Stimulated activated naive CD8-positive, alpha-beta T cell treated with anti-CD3 and anti-CD28 coated beads, Interleukin-15, Interleukin-2, amounts not matched to agents 100 U/mL and 50 U/mL, for 24 hours (primary cell): Measurements from ENCODE around the gene ISLR.

Source experiments
- ATAC-seq: fragments of 150-1000 bp; cut with Tn5 transposase; one replicate; pipeline ENCODE4 v1.10.0; 2021
- DNase-seq: peaks from one replicate; pipeline ENCODE4 v3.0.0; 2021

ISLR gene

GRCh38 chr15:74173380-74174218 lies at the start of gene ISLR:
Gene ISLR, plus strand, starts transcription at chr15:74173710. Its CDS starts 1,149 bp downstream, at chr15:74174859.
- no peak for DNase-seq
- ATAC-seq, result no peak

GRCh38 chr15:74124196-74124595 lies 49.3 kb upstream of the ISLR start:
- no peak for DNase-seq
- no peak for ATAC-seq

GRCh38 chr15:74124759-74125158 lies 48.8 kb upstream of the ISLR start:
- DNase-seq (no peak), ATAC-seq (no peak)

- ATAC-seq, result peak; percentile 88
- peak; percentile 95 for DNase-seq
These were observed 46.1 kb upstream of the ISLR start for GRCh38 chr15:74127255-74127953.

GRCh38 chr15:74127954-74128784 lies 45.3 kb upstream of the ISLR start:
- ATAC-seq (no peak), DNase-seq (peak; percentile 18)

GRCh38 chr15:74128785-74129585 lies 44.5 kb upstream of the ISLR start:
- DNase-seq, result no peak
- ATAC-seq, result no peak

GRCh38 chr15:74129586-74130154 lies 43.8 kb upstream of the ISLR start:
- ATAC-seq, result no peak

GRCh38 chr15:74130155-74130848 lies 43.2 kb upstream of the ISLR start, which contains the start of gene ISLR2:
Gene ISLR2, plus strand, starts transcription at chr15:74130586. Its CDS starts 2,169 bp downstream, at chr15:74132755.
- DNase-seq (peak; percentile 8), ATAC-seq (no peak)

More at GRCh38 chr15:74129586-74130154, 43.8 kb upstream of the ISLR start:
- DNase-seq, result peak; percentile 12

GRCh38 chr15:74130849-74131627 lies 42.5 kb upstream of the ISLR start:
- DNase-seq (no peak), ATAC-seq (no peak)

GRCh38 chr15:74131628-74132413 lies 41.7 kb upstream of the ISLR start:
- DNase-seq, result peak; percentile 8
- no peak for ATAC-seq

- ATAC-seq (peak; percentile 35), DNase-seq (peak; percentile 35)
These were observed 40.5 kb upstream of the ISLR start for GRCh38 chr15:74132681-74133651.

GRCh38 chr15:74133694-74134386 lies 39.7 kb upstream of the ISLR start:
- DNase-seq (peak; percentile 11), ATAC-seq (no peak)

- DNase-seq, result peak; percentile 53
- ATAC-seq, result no peak
These were observed 39.0 kb upstream of the ISLR start for GRCh38 chr15:74134387-74135027.

- DNase-seq (no peak), ATAC-seq (no peak)
These were observed 38.4 kb upstream of the ISLR start for GRCh38 chr15:74135041-74135565.

- DNase-seq (no peak), ATAC-seq (no peak)
These were observed 37.0 kb upstream of the ISLR start for GRCh38 chr15:74136540-74136813.

- no peak for DNase-seq
- no peak for ATAC-seq
These were observed 36.5 kb upstream of the ISLR start for GRCh38 chr15:74136814-74137536.
